ENCODE results near the gene TRIM5.

Gene TRIM5

GRCh38 chr11:5622802-5623201, 62.1 kb downstream of the TRIM5 start:
- TF ChIP-seq CTCF (conservative IDR thresholded peaks at IDR 0.05; ENCODE audit: low read length) (no peak), EZH2phosphoT487 (IDR thresholded peaks at IDR 0.05; ENCODE audit: borderline replicate concordance) (no peak)
- no peaks in the 10 kb centered on the region for H4K20me1 ChIP-seq (ENCODE audit: insufficient read depth, low read length, poor library complexity, severe bottlenecking)
- no peaks in the 10 kb centered on the region for H3K9me2 ChIP-seq (replicated peaks; ENCODE audit: low read depth, low read length)
- no peak overlapping the region for H3K4me3 ChIP-seq (ENCODE audit: low read length, poor library complexity, severe bottlenecking)
- H3K9me3 ChIP-seq (ENCODE audit: insufficient read depth, low read depth, low read length): no peaks in the 10 kb centered on the region
- peaks cover 27% of the 10 kb centered on the region for H3K4me1 ChIP-seq (ENCODE audit: insufficient read depth, low read length, poor library complexity, severe bottlenecking)
- no peak overlapping the region for H2AFZ ChIP-seq (ENCODE audit: low read length)
- no peak overlapping the region for H3K4me2 ChIP-seq (ENCODE audit: low read depth, low read length, poor library complexity, severe bottlenecking)
- H3K79me2 ChIP-seq (ENCODE audit: insufficient read depth, low read length): 0 out of 2 replicates have a peak, but pooled peaks cover 5% of the 10 kb centered on the region
- H3K9ac ChIP-seq (ENCODE audit: low read depth, low read length, poor library complexity, severe bottlenecking): no peak overlapping the region
- H3K27me3 ChIP-seq (ENCODE audit: insufficient read depth, low read length, poor library complexity, severe bottlenecking): no peaks in the 10 kb centered on the region
- H3K36me3 ChIP-seq (ENCODE audit: insufficient read depth, low read length): no peaks in the 10 kb centered on the region
- no peaks in the 10 kb centered on the region for H3F3A ChIP-seq (ENCODE audit: low read depth)

- Histone ChIP-seq H3K9ac (ENCODE audit: low read depth, low read length, poor library complexity, severe bottlenecking) (no peak overlapping the region), H3K79me2 (ENCODE audit: insufficient read depth, low read length) (0 out of 2 replicates have a peak, but pooled peaks cover 5% of the 10 kb centered on the region), H4K20me1 (ENCODE audit: insufficient read depth, low read length, poor library complexity, severe bottlenecking) (no peaks in the 10 kb centered on the region), H3K4me3 (ENCODE audit: low read length, poor library complexity, severe bottlenecking) (no peak overlapping the region), H3K36me3 (ENCODE audit: insufficient read depth, low read length) (no peaks in the 10 kb centered on the region), H3K27me3 (ENCODE audit: insufficient read depth, low read length, poor library complexity, severe bottlenecking) (no peaks in the 10 kb centered on the region), H2AFZ (ENCODE audit: low read length) (no peak overlapping the region), H3K9me2 (replicated peaks; ENCODE audit: low read depth, low read length) (no peaks in the 10 kb centered on the region), H3K4me2 (ENCODE audit: low read depth, low read length, poor library complexity, severe bottlenecking) (no peak overlapping the region), H3K4me1 (ENCODE audit: insufficient read depth, low read length, poor library complexity, severe bottlenecking) (peaks cover 15% of the 10 kb centered on the region), H3K9me3 (ENCODE audit: insufficient read depth, low read depth, low read length) (no peaks in the 10 kb centered on the region), H3F3A (ENCODE audit: low read depth) (no peaks in the 10 kb centered on the region)
- no peak for TF ChIP-seq CTCF (conservative IDR thresholded peaks at IDR 0.05; ENCODE audit: low read length)
- no peak for TF ChIP-seq EZH2phosphoT487 (IDR thresholded peaks at IDR 0.05; ENCODE audit: borderline replicate concordance)
These were observed 63.3 kb downstream of the TRIM5 start for GRCh38 chr11:5621580-5621979.

GRCh38 chr11:5620651-5621521, 64.0 kb downstream of the TRIM5 start:
- no peak overlapping the region for H3K9ac ChIP-seq (ENCODE audit: low read depth, low read length, poor library complexity, severe bottlenecking)
- no peaks in the 10 kb centered on the region for H3K9me3 ChIP-seq (ENCODE audit: insufficient read depth, low read depth, low read length)
- no peaks in the 10 kb centered on the region for H3F3A ChIP-seq (ENCODE audit: low read depth)
- H3K4me1 ChIP-seq (ENCODE audit: insufficient read depth, low read length, poor library complexity, severe bottlenecking): peaks cover 14% of the 10 kb centered on the region
- no peak overlapping the region for H3K4me3 ChIP-seq (ENCODE audit: low read length, poor library complexity, severe bottlenecking)
- no peaks in the 10 kb centered on the region for H3K36me3 ChIP-seq (ENCODE audit: insufficient read depth, low read length)
- H3K9me2 ChIP-seq (replicated peaks; ENCODE audit: low read depth, low read length): no peaks in the 10 kb centered on the region
- H4K20me1 ChIP-seq (ENCODE audit: insufficient read depth, low read length, poor library complexity, severe bottlenecking): no peaks in the 10 kb centered on the region
- no peak overlapping the region for H2AFZ ChIP-seq (ENCODE audit: low read length)
- H3K79me2 ChIP-seq (ENCODE audit: insufficient read depth, low read length): 0 out of 2 replicates have a peak, but pooled peaks cover 5% of the 10 kb centered on the region
- no peaks in the 10 kb centered on the region for H3K27me3 ChIP-seq (ENCODE audit: insufficient read depth, low read length, poor library complexity, severe bottlenecking)
- TF ChIP-seq CTCF (conservative IDR thresholded peaks at IDR 0.05; ENCODE audit: low read length) (no peak), EZH2phosphoT487 (IDR thresholded peaks at IDR 0.05; ENCODE audit: borderline replicate concordance) (no peak)
- H3K4me2 ChIP-seq (ENCODE audit: low read depth, low read length, poor library complexity, severe bottlenecking): no peak overlapping the region
